ENCODE data around the gene ATP2B1. TPM values are rescaled to one million over a fixed set of nuclear protein-coding genes. Genes with fewer than 3 reads are reported as not detected.

ATP2B1 gene
- polyA plus RNA-seq, 2 of the 4 experiments (the other 2 are of a cell fraction) = 52.7 to 132 TPM

DNA sequence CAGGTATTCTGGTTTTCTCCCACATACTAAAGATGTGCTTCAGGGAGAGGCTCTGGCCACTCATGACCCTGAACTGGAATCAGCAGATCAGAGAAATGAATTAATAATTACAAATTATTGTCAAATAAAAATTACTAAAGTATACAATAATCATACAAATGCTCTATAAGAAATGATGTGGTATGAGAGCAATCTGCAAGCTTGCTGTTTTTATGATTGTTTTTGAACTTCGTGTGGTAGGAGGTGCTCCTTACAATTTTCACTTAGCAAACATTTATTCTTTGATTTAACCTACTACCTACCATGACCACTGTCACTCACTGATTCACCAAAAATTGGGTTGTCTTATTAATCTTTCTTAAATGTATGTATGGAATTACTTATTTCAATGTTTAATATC, 16.2 kb downstream of the ATP2B1 start:
- no peak for DNase-seq (ENCODE audit: low read depth in 1 of 2, low spot score in 1 of 2)
- ChIA-PET CTCF (no interaction called here), POLR2A (no interaction called here)
- Histone ChIP-seq H3K9me3 (no peaks in the 10 kb centered on the region), H3K4me2 (peak overlapping the region; percentile 3; the same call in 1 of the 3 replicates), H3K27ac (no peak overlapping the region), H3K4me3 (no peak overlapping the region), H3K4me1 (peaks cover 77% of the 10 kb centered on the region)
- TF ChIP-seq MAFK (IDR thresholded peaks at IDR 0.05; ENCODE audit: partially characterized antibody) (peak; percentile 77), FOSB (CRISPR knock-in tag; IDR thresholded peaks at IDR 0.05) (no peak), HOXB13 (CRISPR knock-in tag; IDR thresholded peaks at IDR 0.05; ENCODE audit: low read depth) (no peak)
- ATAC-seq = no peak
- FAIRE-seq = no peak
- 31% methylated on average over 1 of the region's 1 CpG for WGBS (ENCODE audit: missing lambda C conversion rate)

DNA sequence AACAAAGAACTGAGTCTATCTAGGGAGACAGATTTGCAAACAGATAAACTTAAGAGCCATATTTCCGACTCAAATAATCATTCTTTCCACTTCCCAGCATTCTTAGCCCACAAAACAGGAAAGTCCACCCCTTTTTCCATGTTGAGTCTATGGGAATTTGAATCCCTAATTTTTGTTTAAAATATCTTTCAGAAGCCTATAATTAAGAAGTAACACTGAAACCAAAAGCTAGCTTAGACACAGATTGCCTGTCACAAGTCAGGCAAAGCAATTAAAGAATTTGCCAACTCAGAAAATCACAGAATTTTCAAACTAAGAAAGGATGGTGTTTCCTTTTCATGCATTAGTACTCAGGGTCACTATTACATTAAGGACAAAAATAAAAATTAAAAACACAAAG, 17.0 kb downstream of the ATP2B1 start:
- TF ChIP-seq ZSCAN20 (CRISPR knock-in tag; IDR thresholded peaks at IDR 0.05) (no peak), HMGXB4 (CRISPR knock-in tag; IDR thresholded peaks at IDR 0.05; ENCODE audit: borderline replicate concordance) (no peak), EHF (CRISPR knock-in tag; IDR thresholded peaks at IDR 0.05) (no peak), MAZ (IDR thresholded peaks at IDR 0.05; ENCODE audit: borderline replicate concordance, low read depth, low read length) (no peak), BHLHE40 (IDR thresholded peaks at IDR 0.05; ENCODE audit: low read depth, low read length) (no peak), POLR2A (IDR thresholded peaks at IDR 0.05; ENCODE audit: low read length) (no peak), SREBF2 (IDR thresholded peaks at IDR 0.05) (no peak), RFX5 (IDR thresholded peaks at IDR 0.05) (no peak), ATOH8 (CRISPR knock-in tag; IDR thresholded peaks at IDR 0.05; ENCODE audit: low read depth) (no peak), NFE2L2 (conservative IDR thresholded peaks at IDR 0.05; ENCODE audit: low read length) (no peak), FOSB (CRISPR knock-in tag; IDR thresholded peaks at IDR 0.05) (no peak), MAFK (IDR thresholded peaks at IDR 0.05; ENCODE audit: partially characterized antibody) (no peak), PHF8 (IDR thresholded peaks at IDR 0.05; ENCODE audit: borderline replicate concordance, low read depth) (no peak)
- TF ChIP-seq, protein P1, sequence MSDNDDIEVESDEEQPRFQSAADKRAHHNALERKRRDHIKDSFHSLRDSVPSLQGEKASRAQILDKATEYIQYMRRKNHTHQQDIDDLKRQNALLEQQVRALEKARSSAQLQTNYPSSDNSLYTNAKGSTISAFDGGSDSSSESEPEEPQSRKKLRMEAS (IDR thresholded peaks at IDR 0.05) = no peak
- TF ChIP-seq, protein P2, sequence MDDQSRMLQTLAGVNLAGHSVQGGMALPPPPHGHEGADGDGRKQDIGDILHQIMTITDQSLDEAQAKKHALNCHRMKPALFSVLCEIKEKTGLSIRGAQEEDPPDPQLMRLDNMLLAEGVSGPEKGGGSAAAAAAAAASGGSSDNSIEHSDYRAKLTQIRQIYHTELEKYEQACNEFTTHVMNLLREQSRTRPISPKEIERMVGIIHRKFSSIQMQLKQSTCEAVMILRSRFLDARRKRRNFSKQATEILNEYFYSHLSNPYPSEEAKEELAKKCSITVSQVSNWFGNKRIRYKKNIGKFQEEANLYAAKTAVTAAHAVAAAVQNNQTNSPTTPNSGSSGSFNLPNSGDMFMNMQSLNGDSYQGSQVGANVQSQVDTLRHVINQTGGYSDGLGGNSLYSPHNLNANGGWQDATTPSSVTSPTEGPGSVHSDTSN (IDR thresholded peaks at IDR 0.05) = no peak
- TF ChIP-seq, protein P3, sequence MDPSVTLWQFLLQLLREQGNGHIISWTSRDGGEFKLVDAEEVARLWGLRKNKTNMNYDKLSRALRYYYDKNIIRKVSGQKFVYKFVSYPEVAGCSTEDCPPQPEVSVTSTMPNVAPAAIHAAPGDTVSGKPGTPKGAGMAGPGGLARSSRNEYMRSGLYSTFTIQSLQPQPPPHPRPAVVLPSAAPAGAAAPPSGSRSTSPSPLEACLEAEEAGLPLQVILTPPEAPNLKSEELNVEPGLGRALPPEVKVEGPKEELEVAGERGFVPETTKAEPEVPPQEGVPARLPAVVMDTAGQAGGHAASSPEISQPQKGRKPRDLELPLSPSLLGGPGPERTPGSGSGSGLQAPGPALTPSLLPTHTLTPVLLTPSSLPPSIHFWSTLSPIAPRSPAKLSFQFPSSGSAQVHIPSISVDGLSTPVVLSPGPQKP (IDR thresholded peaks at IDR 0.05; ENCODE audit: low read depth, low read length) = no peak
- ATAC-seq (no peak), FAIRE-seq (no peak), DNase-seq (ENCODE audit: low read depth in 1 of 2, low spot score in 1 of 2) (no peak)
- Histone ChIP-seq H3K27ac (no peak overlapping the region), H3K9me3 (no peaks in the 10 kb centered on the region), H3K4me2 (no peak overlapping the region), H3K4me3 (no peak overlapping the region), H3K4me1 (peaks cover 70% of the 10 kb centered on the region)
- CTCF ChIA-PET = no interaction called here
- WGBS (ENCODE audit: missing lambda C conversion rate) = 84% methylated on average over 1 of the region's 1 CpG
- POLR2A ChIA-PET = no interaction called here

DNA sequence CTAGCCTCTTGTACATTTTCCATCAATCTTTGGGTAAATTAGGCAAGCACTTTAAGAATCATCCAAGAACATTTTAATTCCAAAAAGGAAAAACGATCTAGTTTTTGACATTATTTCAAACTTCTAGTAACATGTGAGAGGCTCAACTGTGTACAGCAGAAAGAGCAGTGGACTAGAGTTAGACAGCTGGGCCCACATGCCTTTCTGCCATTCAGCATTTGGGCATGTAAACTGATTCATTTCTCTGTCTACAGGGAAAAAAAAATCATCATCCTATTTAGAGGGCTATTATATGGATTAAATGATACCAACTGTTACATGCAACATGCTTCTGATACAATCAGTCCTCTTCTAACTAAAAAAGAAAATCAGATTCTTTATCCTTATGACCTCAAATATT, 17.7 kb downstream of the ATP2B1 start:
- H3K9me3 ChIP-seq = no peaks in the 10 kb centered on the region
- 59% methylated on average over 1 of the region's 1 CpG for WGBS (ENCODE audit: missing lambda C conversion rate)
- ChIA-PET POLR2A (no interaction called here), CTCF (no interaction called here)
- no peak for DNase-seq (ENCODE audit: low read depth in 1 of 2, low spot score in 1 of 2)
- no peak for FAIRE-seq
- no peak overlapping the region for H3K4me3 ChIP-seq
- H3K27ac ChIP-seq = no peak overlapping the region
- ATAC-seq = 0 out of 6 replicates have a peak, but pooled peaks of 1 of the 2 experiments have one; percentile 15
- no peak overlapping the region for H3K4me2 ChIP-seq
- TF ChIP-seq FOSB (CRISPR knock-in tag; IDR thresholded peaks at IDR 0.05) (no peak), HOXA7 (CRISPR knock-in tag; IDR thresholded peaks at IDR 0.05) (0 out of 2 replicates have a peak, but pooled peaks have one; percentile 10)
- H3K4me1 ChIP-seq = peaks cover 62% of the 10 kb centered on the region
